Measurements from ENCODE around the gene TTYH2. TPM values are rescaled to one million over a fixed set of nuclear protein-coding genes. Genes with fewer than 3 reads are reported as not detected.

TTYH2 gene
- polyA plus RNA-seq, 1 of the 3 experiments (the other 2 are of a cell fraction) = 16.1 TPM

DNA sequence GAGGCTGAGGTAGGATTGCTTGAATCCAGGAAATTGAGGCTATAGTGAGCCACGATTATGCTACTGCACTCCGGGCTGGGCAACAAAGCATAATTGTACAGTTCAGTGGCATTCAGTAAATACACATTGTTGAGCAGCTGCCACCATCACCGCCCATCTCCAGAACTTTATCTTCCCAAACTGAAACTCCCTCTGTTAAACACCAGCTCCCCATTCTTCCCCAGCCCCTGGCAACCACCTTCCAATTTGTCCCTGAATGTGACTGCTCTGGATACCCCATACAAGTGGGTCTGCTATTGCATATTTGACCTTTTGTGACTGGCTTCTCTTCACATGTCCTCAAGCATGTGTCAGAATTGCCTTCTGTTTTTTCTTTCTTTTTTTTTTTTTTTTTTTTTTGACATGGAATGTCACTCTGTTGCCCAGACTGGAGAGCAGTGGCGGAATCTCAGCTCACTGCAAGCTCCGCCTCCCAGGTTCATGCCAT, 7.0 kb upstream of the TTYH2 start:
- Histone ChIP-seq H3K36me3 (replicated peaks in 1 of 2; ENCODE audit: control insufficient read depth in 1 of 2, insufficient read depth in 2 of 2, low read length in 1 of 2) (peaks cover 45 to 67% of the 10 kb centered on the region in 2 experiments), H3K9me2 (no peaks in the 10 kb centered on the region), H3K4me1 (ENCODE audit: control insufficient read depth in 1 of 2, insufficient read depth in 2 of 2, low read depth in 1 of 2, low read length in 1 of 2) (peaks cover 22 to 62% of the 10 kb centered on the region in 2 experiments), H3F3A (replicated peaks; ENCODE audit: insufficient read depth) (peaks cover 59% of the 10 kb centered on the region), H4K20me1 (ENCODE audit: insufficient read depth) (peaks cover 67% of the 10 kb centered on the region), H3K4me3 (ENCODE audit: low read depth in 2 of 2, low read length in 1 of 2) (no peak overlapping the region), H3K27me3 (ENCODE audit: insufficient read depth) (no peaks in the 10 kb centered on the region), H2AFZ (ENCODE audit: low read depth) (no peak overlapping the region), H3K27ac (ENCODE audit: low read depth in 2 of 2, low read length in 1 of 2) (peak overlapping the region in 1 of 2 experiments; percentile 25; a peak in 1 of 4 replicates), H3K9me3 (no peaks in the 10 kb centered on the region), H3K9ac (no peak overlapping the region; the same call in 1 of the 2 replicates), H3K79me2 (ENCODE audit: insufficient read depth) (peaks cover 57% of the 10 kb centered on the region), H3K4me2 (peak overlapping the region; percentile 93; the same call in 1 of the 2 replicates)
- DNase-seq = no peak
- WGBS (ENCODE audit: low lambda C conversion rate) = 75% methylated on average over 5 of the region's 5 CpGs
- no peak for TF ChIP-seq YY1 (IDR thresholded peaks at IDR 0.05; ENCODE audit: low read depth)
- CTCF ChIA-PET = interaction anchor here (0.9 to 2.7 kb wide), 2 partner anchors 14 to 90 kb away, joined by 3 to 8 read pairs; no protein-coding TSS in a partner anchor
- POLR2A ChIA-PET = interaction anchor here (0.6 to 1.1 kb wide), 3 partner anchors 12 to 348 kb away, joined by 3 to 5 read pairs (median 3); no protein-coding TSS in a partner anchor

DNA sequence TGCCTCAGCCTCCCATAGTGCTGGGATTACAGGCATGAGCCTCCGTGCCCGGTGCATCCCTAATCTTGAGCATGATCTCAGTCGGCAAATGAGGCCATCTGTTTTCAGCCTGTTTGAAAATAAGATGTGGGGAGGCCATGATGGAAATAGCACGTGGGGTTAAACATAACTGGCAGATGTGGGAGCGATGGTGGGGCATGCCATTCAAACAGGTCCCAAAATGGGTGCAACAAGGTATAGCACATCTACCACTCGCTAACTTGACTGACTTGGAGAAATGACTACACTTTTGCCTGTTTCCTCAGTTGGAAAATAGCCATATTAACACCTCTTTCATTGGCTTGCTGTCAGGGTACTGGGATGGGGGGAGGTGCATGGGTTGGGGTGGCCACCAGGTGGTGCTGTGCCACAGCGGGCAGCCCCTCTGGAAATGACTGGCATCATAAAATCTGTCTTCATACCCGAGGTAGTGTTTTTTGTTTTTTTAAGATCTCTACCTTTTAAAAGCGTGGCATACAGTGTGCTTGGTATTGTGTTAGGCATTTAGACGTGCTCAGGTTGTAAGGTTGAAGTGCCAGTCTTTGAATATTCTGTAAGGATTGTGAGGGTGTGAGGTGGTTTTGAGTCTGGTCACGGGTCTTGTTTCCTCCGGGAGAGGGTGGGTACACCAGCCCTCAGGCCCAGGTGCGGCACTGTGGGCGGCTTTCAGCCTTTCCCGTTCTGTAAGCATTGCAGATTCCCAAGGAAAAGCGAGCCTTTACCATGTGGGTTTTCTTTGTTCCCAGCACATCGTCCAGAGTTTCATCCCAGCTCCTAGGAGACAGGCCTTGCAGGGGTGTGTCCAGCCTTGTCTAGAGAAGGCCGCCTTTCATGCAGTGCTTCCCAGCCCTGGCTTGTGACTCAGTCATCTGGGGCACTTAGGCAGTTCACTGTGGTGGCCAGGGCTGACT, 2.9 kb upstream of the TTYH2 start:
- ChIA-PET CTCF (interaction anchor here (0.8 to 4.5 kb wide), 22 partner anchors 8 to 247 kb away, joined by 3 to 30 read pairs (median 4); no protein-coding TSS in a partner anchor), POLR2A (interaction anchor here (1.0 to 1.1 kb wide), 2 partner anchors 8 to 35 kb away, joined by 3 to 5 read pairs; no protein-coding TSS in a partner anchor)
- Histone ChIP-seq H3K4me3 (ENCODE audit: low read depth in 2 of 2, low read length in 1 of 2) (no peak overlapping the region), H3K9ac (no peak overlapping the region), H2AFZ (ENCODE audit: low read depth) (no peak overlapping the region), H3K4me2 (no peak overlapping the region; the same call in 1 of the 2 replicates), H3K27me3 (ENCODE audit: insufficient read depth) (no peaks in the 10 kb centered on the region), H4K20me1 (ENCODE audit: insufficient read depth) (peaks cover 54% of the 10 kb centered on the region), H3K9me2 (no peaks in the 10 kb centered on the region), H3K4me1 (ENCODE audit: control insufficient read depth in 1 of 2, insufficient read depth in 2 of 2, low read depth in 1 of 2, low read length in 1 of 2) (peaks cover 16 to 80% of the 10 kb centered on the region in 2 experiments), H3F3A (replicated peaks; ENCODE audit: insufficient read depth) (peaks cover 62% of the 10 kb centered on the region), H3K79me2 (ENCODE audit: insufficient read depth) (peaks cover 37% of the 10 kb centered on the region), H3K9me3 (no peaks in the 10 kb centered on the region), H3K27ac (ENCODE audit: low read depth in 2 of 2, low read length in 1 of 2) (peak overlapping the region; percentile 34 to 70), H3K36me3 (replicated peaks in 1 of 2; ENCODE audit: control insufficient read depth in 1 of 2, insufficient read depth in 2 of 2, low read length in 1 of 2) (peaks cover 35 to 54% of the 10 kb centered on the region in 2 experiments)
- WGBS (ENCODE audit: low lambda C conversion rate) = 61% methylated on average over 18 of the region's 18 CpGs
- peak; percentile 94 for DNase-seq
- TF ChIP-seq, protein P1, sequence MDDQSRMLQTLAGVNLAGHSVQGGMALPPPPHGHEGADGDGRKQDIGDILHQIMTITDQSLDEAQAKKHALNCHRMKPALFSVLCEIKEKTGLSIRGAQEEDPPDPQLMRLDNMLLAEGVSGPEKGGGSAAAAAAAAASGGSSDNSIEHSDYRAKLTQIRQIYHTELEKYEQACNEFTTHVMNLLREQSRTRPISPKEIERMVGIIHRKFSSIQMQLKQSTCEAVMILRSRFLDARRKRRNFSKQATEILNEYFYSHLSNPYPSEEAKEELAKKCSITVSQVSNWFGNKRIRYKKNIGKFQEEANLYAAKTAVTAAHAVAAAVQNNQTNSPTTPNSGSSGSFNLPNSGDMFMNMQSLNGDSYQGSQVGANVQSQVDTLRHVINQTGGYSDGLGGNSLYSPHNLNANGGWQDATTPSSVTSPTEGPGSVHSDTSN (IDR thresholded peaks at IDR 0.05) = peak; percentile 35; the same call in 1 of the 2 replicates
- TF ChIP-seq GABPA (IDR thresholded peaks at IDR 0.05; ENCODE audit: low read depth) (no peak), RFX5 (IDR thresholded peaks at IDR 0.05; ENCODE audit: low read length) (no peak), JUND (IDR thresholded peaks at IDR 0.05) (0 out of 2 replicates have a peak, but pooled peaks have one; percentile 11), RXRA (IDR thresholded peaks at IDR 0.05; ENCODE audit: borderline replicate concordance, low read depth) (no peak), POLR2AphosphoS5 (IDR thresholded peaks at IDR 0.05; ENCODE audit: low read depth, low read length) (no peak; the same call in 1 of the 2 replicates), TEAD4 (IDR thresholded peaks at IDR 0.05; ENCODE audit: borderline replicate concordance, insufficient read depth) (no peak), YY1 (IDR thresholded peaks at IDR 0.05; ENCODE audit: low read depth) (no peak), EZH2phosphoT487 (IDR thresholded peaks at IDR 0.05; ENCODE audit: borderline replicate concordance, low read depth) (no peak), FOSL2 (IDR thresholded peaks at IDR 0.05; ENCODE audit: borderline replicate concordance, low read depth) (no peak; the same call in 1 of the 2 replicates), MXI1 (IDR thresholded peaks at IDR 0.05; ENCODE audit: low read depth, low read length) (peak; percentile 98), TAF1 (IDR thresholded peaks at IDR 0.05; ENCODE audit: borderline replicate concordance, low read depth, low read length) (no peak), EP300 (IDR thresholded peaks at IDR 0.05; ENCODE audit: borderline replicate concordance in 1 of 2, low read depth in 1 of 2, low read length in 1 of 2) (peak in 1 of 2 experiments; percentile 50; a peak in 1 of 4 replicates)
- TF ChIP-seq, protein P2, sequence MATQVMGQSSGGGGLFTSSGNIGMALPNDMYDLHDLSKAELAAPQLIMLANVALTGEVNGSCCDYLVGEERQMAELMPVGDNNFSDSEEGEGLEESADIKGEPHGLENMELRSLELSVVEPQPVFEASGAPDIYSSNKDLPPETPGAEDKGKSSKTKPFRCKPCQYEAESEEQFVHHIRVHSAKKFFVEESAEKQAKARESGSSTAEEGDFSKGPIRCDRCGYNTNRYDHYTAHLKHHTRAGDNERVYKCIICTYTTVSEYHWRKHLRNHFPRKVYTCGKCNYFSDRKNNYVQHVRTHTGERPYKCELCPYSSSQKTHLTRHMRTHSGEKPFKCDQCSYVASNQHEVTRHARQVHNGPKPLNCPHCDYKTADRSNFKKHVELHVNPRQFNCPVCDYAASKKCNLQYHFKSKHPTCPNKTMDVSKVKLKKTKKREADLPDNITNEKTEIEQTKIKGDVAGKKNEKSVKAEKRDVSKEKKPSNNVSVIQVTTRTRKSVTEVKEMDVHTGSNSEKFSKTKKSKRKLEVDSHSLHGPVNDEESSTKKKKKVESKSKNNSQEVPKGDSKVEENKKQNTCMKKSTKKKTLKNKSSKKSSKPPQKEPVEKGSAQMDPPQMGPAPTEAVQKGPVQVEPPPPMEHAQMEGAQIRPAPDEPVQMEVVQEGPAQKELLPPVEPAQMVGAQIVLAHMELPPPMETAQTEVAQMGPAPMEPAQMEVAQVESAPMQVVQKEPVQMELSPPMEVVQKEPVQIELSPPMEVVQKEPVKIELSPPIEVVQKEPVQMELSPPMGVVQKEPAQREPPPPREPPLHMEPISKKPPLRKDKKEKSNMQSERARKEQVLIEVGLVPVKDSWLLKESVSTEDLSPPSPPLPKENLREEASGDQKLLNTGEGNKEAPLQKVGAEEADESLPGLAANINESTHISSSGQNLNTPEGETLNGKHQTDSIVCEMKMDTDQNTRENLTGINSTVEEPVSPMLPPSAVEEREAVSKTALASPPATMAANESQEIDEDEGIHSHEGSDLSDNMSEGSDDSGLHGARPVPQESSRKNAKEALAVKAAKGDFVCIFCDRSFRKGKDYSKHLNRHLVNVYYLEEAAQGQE (IDR thresholded peaks at IDR 0.05; ENCODE audit: low read depth, low read length) = no peak
- TF ChIP-seq, protein P3, sequence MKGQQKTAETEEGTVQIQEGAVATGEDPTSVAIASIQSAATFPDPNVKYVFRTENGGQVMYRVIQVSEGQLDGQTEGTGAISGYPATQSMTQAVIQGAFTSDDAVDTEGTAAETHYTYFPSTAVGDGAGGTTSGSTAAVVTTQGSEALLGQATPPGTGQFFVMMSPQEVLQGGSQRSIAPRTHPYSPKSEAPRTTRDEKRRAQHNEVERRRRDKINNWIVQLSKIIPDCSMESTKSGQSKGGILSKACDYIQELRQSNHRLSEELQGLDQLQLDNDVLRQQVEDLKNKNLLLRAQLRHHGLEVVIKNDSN (IDR thresholded peaks at IDR 0.05; ENCODE audit: borderline replicate concordance, low read depth) = no peak
- TF ChIP-seq, protein P4, sequence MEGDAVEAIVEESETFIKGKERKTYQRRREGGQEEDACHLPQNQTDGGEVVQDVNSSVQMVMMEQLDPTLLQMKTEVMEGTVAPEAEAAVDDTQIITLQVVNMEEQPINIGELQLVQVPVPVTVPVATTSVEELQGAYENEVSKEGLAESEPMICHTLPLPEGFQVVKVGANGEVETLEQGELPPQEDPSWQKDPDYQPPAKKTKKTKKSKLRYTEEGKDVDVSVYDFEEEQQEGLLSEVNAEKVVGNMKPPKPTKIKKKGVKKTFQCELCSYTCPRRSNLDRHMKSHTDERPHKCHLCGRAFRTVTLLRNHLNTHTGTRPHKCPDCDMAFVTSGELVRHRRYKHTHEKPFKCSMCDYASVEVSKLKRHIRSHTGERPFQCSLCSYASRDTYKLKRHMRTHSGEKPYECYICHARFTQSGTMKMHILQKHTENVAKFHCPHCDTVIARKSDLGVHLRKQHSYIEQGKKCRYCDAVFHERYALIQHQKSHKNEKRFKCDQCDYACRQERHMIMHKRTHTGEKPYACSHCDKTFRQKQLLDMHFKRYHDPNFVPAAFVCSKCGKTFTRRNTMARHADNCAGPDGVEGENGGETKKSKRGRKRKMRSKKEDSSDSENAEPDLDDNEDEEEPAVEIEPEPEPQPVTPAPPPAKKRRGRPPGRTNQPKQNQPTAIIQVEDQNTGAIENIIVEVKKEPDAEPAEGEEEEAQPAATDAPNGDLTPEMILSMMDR (IDR thresholded peaks at IDR 0.05) = peak; percentile 100

Measured in SK-N-SH (cell line).